Mesenchymal stem cell (in vitro differentiated cells and primary cell): ENCODE results near the gene SLC25A17.

Experiments
- DNase-seq: peaks from one replicate; pipeline ENCODE4 v3.0.0-alpha.2; 2013
- H2AFZ ChIP-seq: one replicate; pipeline ENCODE4 v1.6.1; 2013; ENCODE audit warnings: low read depth, mild to moderate bottlenecking, control low read depth, inconsistent platforms, low read length, moderate library complexity
- H2AK5ac ChIP-seq: 2 replicates; pipeline ENCODE4 v1.6.1; 2013; ENCODE audit warnings: low read length, moderate library complexity, mild to moderate bottlenecking, inconsistent platforms; ENCODE audit not compliant: severe bottlenecking
- H2BK120ac ChIP-seq: one replicate; pipeline ENCODE4 v1.6.1; 2013; ENCODE audit warnings: low read depth, mild to moderate bottlenecking, inconsistent platforms, low read length, moderate library complexity
- H2BK12ac ChIP-seq, 2 experiments: one replicate each; pipeline ENCODE4 v1.6.1; 2013; ENCODE audit warnings: inconsistent platforms in 2 of 2, low read length in 2 of 2, mild to moderate bottlenecking in 2 of 2, moderate library complexity in 2 of 2, control low read depth in 1 of 2
- H2BK15ac ChIP-seq: one replicate; pipeline ENCODE4 v1.6.1; 2013; ENCODE audit warnings: mild to moderate bottlenecking, low read depth, inconsistent platforms; ENCODE audit not compliant: poor library complexity, severe bottlenecking
- H2BK5ac ChIP-seq: 2 replicates; pipeline ENCODE4 v1.6.1; 2013; ENCODE audit warnings: low read depth, mild to moderate bottlenecking, low read length, control low read depth, inconsistent platforms; ENCODE audit not compliant: poor library complexity, severe bottlenecking
- H3K14ac ChIP-seq, 2 experiments: one replicate each; pipeline ENCODE4 v1.6.1; 2013; ENCODE audit warnings: inconsistent platforms in 2 of 2, low read length in 2 of 2, control low read depth in 1 of 2, mild to moderate bottlenecking in 1 of 2, moderate library complexity in 1 of 2
- H3K18ac ChIP-seq, 2 experiments: one replicate each; pipeline ENCODE4 v1.6.1; 2013; ENCODE audit warnings: inconsistent platforms in 2 of 2, low read length in 2 of 2, control low read depth in 1 of 2, low read depth in 1 of 2, mild to moderate bottlenecking in 1 of 2
- H3K23ac ChIP-seq, 2 experiments: one replicate each; pipeline ENCODE4 v1.6.1; 2013; ENCODE audit warnings: inconsistent platforms in 2 of 2, low read length in 2 of 2, mild to moderate bottlenecking in 2 of 2, moderate library complexity in 2 of 2, control low read depth in 1 of 2
- H3K27ac ChIP-seq: 2 replicates; pipeline ENCODE4 v1.5.1; 2013; ENCODE audit warnings: mild to moderate bottlenecking, moderate library complexity, low read length, control low read depth, inconsistent platforms; ENCODE audit not compliant: poor library complexity, severe bottlenecking
- H3K27me3 ChIP-seq, 2 experiments: 2 replicates each; pipeline versions ENCODE4 v1.6.1 to v1.7.0; 2013; ENCODE audit warnings: low read length in 2 of 2, mild to moderate bottlenecking in 2 of 2, moderate library complexity in 2 of 2, control low read depth in 1 of 2, inconsistent platforms in 1 of 2; ENCODE audit not compliant: control insufficient read depth in 1 of 2, insufficient read depth in 1 of 2
- H3K36me3 ChIP-seq, 2 experiments: 2 replicates each; pipeline versions ENCODE4 v1.6.1 to v1.7.0; 2013; ENCODE audit warnings: low read length in 2 of 2, control low read depth in 1 of 2, inconsistent platforms in 1 of 2, low read depth in 1 of 2, mild to moderate bottlenecking in 1 of 2; ENCODE audit not compliant: insufficient read depth in 2 of 2, control insufficient read depth in 1 of 2
- H3K4ac ChIP-seq, 2 experiments: one replicate each; pipeline ENCODE4 v1.6.1; 2013; ENCODE audit warnings: inconsistent platforms in 2 of 2, low read length in 2 of 2, mild to moderate bottlenecking in 2 of 2, moderate library complexity in 2 of 2, control low read depth in 1 of 2, low read depth in 1 of 2
- H3K4me1 ChIP-seq: 2 replicates; pipeline ENCODE4 v1.6.1; 2013; ENCODE audit warnings: low read depth, low read length, control low read depth; ENCODE audit not compliant: control insufficient read depth, insufficient read depth
- H3K4me2 ChIP-seq: 2 replicates; pipeline ENCODE4 v1.6.1; 2013; ENCODE audit warnings: low read length, mild to moderate bottlenecking, inconsistent platforms; ENCODE audit not compliant: poor library complexity, severe bottlenecking
- H3K4me3 ChIP-seq, 2 experiments: 2 replicates each; pipeline versions ENCODE4 v1.5.1 to v1.7.0; 2013; ENCODE audit warnings: low read length in 2 of 2, mild to moderate bottlenecking in 2 of 2, control low read depth in 1 of 2, low read depth in 1 of 2; ENCODE audit not compliant: insufficient read depth in 1 of 2
- H3K79me1 ChIP-seq: replicated peaks from 2 replicates; pipeline ENCODE4 v1.6.1; 2013; ENCODE audit warnings: mild to moderate bottlenecking, control low read depth, low read length, inconsistent platforms; ENCODE audit not compliant: poor library complexity, severe bottlenecking
- H3K9ac ChIP-seq: 2 replicates; pipeline ENCODE4 v1.7.0; 2013; ENCODE audit warnings: mild to moderate bottlenecking, low read length, moderate library complexity
- H3K9me3 ChIP-seq: 2 replicates; pipeline ENCODE4 v1.7.0; 2013; ENCODE audit warnings: mild to moderate bottlenecking, low read length; ENCODE audit not compliant: control insufficient read depth
- H4K8ac ChIP-seq: one replicate; pipeline ENCODE4 v1.6.1; 2013; ENCODE audit warnings: inconsistent platforms, mild to moderate bottlenecking, low read length, moderate library complexity
- H4K91ac ChIP-seq: one replicate; pipeline ENCODE4 v1.6.1; 2013; ENCODE audit warnings: mild to moderate bottlenecking, low read length, inconsistent platforms
- WGBS: methylation state at CpG from one replicate; pipeline ENCODE4 v1.1.7; 2013; ENCODE audit warnings: mixed read lengths; 5-methylcytosine and 5-hydroxymethylcytosine counted together

Gene SLC25A17

GRCh38 chr22:40728731-40729189, 90.4 kb downstream of the SLC25A17 start:
- Histone ChIP-seq H3K4me1 (peaks cover 6% of the 10 kb centered on the region), H3K9me3 (no peaks in the 10 kb centered on the region), H2BK120ac (no peak overlapping the region), H2AK5ac (peak overlapping the region; percentile 36), H3K27me3 (no peaks in the 10 kb centered on the region), H3K14ac (peak overlapping the region in 1 of 2 experiments; percentile 10), H3K36me3 (no peaks in the 10 kb centered on the region), H3K4me2 (no peak overlapping the region), H2BK15ac (no peak overlapping the region), H2BK5ac (no peak overlapping the region), H3K79me1 (no peaks in the 10 kb centered on the region), H3K4ac (peak overlapping the region; percentile 0 to 49), H3K23ac (no peak overlapping the region), H3K27ac (no peak overlapping the region), H4K91ac (no peak overlapping the region), H3K9ac (no peak overlapping the region), H3K4me3 (no peak overlapping the region), H2BK12ac (peak overlapping the region in 1 of 2 experiments; percentile 76), H2AFZ (no peak overlapping the region), H4K8ac (peak overlapping the region; percentile 10), H3K18ac (peak overlapping the region in 1 of 2 experiments; percentile 69)
- 26% methylated on average over 13 of the region's 13 CpGs for WGBS
- DNase-seq, result peak; percentile 86

- Histone ChIP-seq H2BK15ac (no peak overlapping the region), H3K27ac (no peak overlapping the region), H3K4me3 (no peak overlapping the region), H3K9me3 (no peaks in the 10 kb centered on the region), H2BK12ac (peak overlapping the region in 1 of 2 experiments; percentile 46), H2AFZ (no peak overlapping the region), H3K36me3 (no peaks in the 10 kb centered on the region), H2BK120ac (no peak overlapping the region), H3K14ac (no peak overlapping the region), H3K4ac (peak overlapping the region in 1 of 2 experiments; percentile 49), H3K4me1 (peaks cover 6% of the 10 kb centered on the region), H4K91ac (no peak overlapping the region), H3K27me3 (no peaks in the 10 kb centered on the region), H2AK5ac (no peak overlapping the region), H3K4me2 (no peak overlapping the region), H2BK5ac (no peak overlapping the region), H3K79me1 (no peaks in the 10 kb centered on the region), H3K23ac (no peak overlapping the region), H4K8ac (peak overlapping the region; percentile 10), H3K9ac (no peak overlapping the region), H3K18ac (peak overlapping the region; percentile 53 to 69)
- no peak for DNase-seq
- WGBS, result 83% methylated on average over 14 of the region's 14 CpGs
These were observed 91.1 kb downstream of the SLC25A17 start for GRCh38 chr22:40727964-40728615.

GRCh38 chr22:40727070-40727963, 91.8 kb downstream of the SLC25A17 start:
- no peaks in the 10 kb centered on the region for H3K27me3 ChIP-seq
- no peak overlapping the region for H3K4ac ChIP-seq
- no peak overlapping the region for H3K9ac ChIP-seq
- H3K36me3 ChIP-seq, result no peaks in the 10 kb centered on the region
- no peak overlapping the region for H2AK5ac ChIP-seq
- no peak overlapping the region for H3K27ac ChIP-seq
- no peak overlapping the region for H3K23ac ChIP-seq
- H2BK12ac ChIP-seq, result no peak overlapping the region
- no peaks in the 10 kb centered on the region for H3K9me3 ChIP-seq
- H3K79me1 ChIP-seq, result no peaks in the 10 kb centered on the region
- peak; percentile 42 for DNase-seq
- 74% methylated on average over 8 of the region's 11 CpGs for WGBS
- no peak overlapping the region for H2BK5ac ChIP-seq
- H4K8ac ChIP-seq, result no peak overlapping the region
- peak overlapping the region; percentile 22 for H2BK120ac ChIP-seq
- H3K14ac ChIP-seq, result no peak overlapping the region
- H2BK15ac ChIP-seq, result no peak overlapping the region
- H3K4me1 ChIP-seq, result peaks cover 3% of the 10 kb centered on the region
- H4K91ac ChIP-seq, result no peak overlapping the region
- peak overlapping the region in 1 of 2 experiments; percentile 41 for H3K18ac ChIP-seq
- H3K4me2 ChIP-seq, result no peak overlapping the region
- H3K4me3 ChIP-seq, result no peak overlapping the region
- H2AFZ ChIP-seq, result no peak overlapping the region

GRCh38 chr22:40726514-40726913, 92.6 kb downstream of the SLC25A17 start:
- Histone ChIP-seq H3K27me3 (no peaks in the 10 kb centered on the region), H2BK12ac (no peak overlapping the region), H3K36me3 (no peaks in the 10 kb centered on the region), H2BK15ac (no peak overlapping the region), H3K23ac (no peak overlapping the region), H3K4me1 (peaks cover 3% of the 10 kb centered on the region), H3K9me3 (no peaks in the 10 kb centered on the region), H3K27ac (no peak overlapping the region), H2AK5ac (no peak overlapping the region), H3K4ac (no peak overlapping the region), H4K8ac (no peak overlapping the region), H3K79me1 (no peaks in the 10 kb centered on the region), H4K91ac (no peak overlapping the region), H2BK5ac (no peak overlapping the region), H3K18ac (no peak overlapping the region), H2AFZ (no peak overlapping the region), H3K4me2 (no peak overlapping the region), H2BK120ac (no peak overlapping the region), H3K9ac (no peak overlapping the region), H3K14ac (no peak overlapping the region), H3K4me3 (no peak overlapping the region)
- DNase-seq, result peak; percentile 84
- 83% methylated on average over 3 of the region's 4 CpGs for WGBS
